GM19372 (cell line): Measurements from ENCODE around the gene GLA.

Experiments
- ATAC-seq: cut with Tn5 transposase; IDR thresholded peaks from one replicate; pipeline ENCODE4 v1.9.1; 2021; ENCODE audit warnings: mild to moderate bottlenecking, low read depth, moderate library complexity; ENCODE audit not compliant: unreplicated experiment

The GLA gene

GRCh38 chrX:101359966-101360365 is 47.8 kb downstream of the GLA start:
- ATAC-seq, result no peak

- ATAC-seq, result no peak
These were observed 50.4 kb downstream of the GLA start for GRCh38 chrX:101357166-101357795.

GRCh38 chrX:101349193-101349562 is 58.5 kb downstream of the GLA start:
- ATAC-seq, result no peak

GRCh38 chrX:101348452-101349192 is 59.1 kb downstream of the GLA start, which contains the start of gene TIMM8A:
Gene TIMM8A (minus strand): TSS chrX:101348742. CDS start chrX:101348664, 78 bp downstream.
- ATAC-seq, result peak; percentile 96

GRCh38 chrX:101347859-101348451 is 59.8 kb downstream of the GLA start:
- ATAC-seq, result peak; percentile 11
